Cerebellar cortex (tissue), 1 donor: Measurements from ENCODE around the gene FPR3.
"Not testable (repeated sequence)": the region's sequence is repeated elsewhere in the genome, so short reads cannot be mapped to it uniquely, and the experiment has no call there.

ENCODE experiments used
- DNase-seq: peaks from one replicate; pipeline ENCODE4 v3.0.0-alpha.2; 2015; ENCODE audit warnings: low spot score

The FPR3 gene, protein sequence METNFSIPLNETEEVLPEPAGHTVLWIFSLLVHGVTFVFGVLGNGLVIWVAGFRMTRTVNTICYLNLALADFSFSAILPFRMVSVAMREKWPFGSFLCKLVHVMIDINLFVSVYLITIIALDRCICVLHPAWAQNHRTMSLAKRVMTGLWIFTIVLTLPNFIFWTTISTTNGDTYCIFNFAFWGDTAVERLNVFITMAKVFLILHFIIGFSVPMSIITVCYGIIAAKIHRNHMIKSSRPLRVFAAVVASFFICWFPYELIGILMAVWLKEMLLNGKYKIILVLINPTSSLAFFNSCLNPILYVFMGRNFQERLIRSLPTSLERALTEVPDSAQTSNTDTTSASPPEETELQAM

DNA sequence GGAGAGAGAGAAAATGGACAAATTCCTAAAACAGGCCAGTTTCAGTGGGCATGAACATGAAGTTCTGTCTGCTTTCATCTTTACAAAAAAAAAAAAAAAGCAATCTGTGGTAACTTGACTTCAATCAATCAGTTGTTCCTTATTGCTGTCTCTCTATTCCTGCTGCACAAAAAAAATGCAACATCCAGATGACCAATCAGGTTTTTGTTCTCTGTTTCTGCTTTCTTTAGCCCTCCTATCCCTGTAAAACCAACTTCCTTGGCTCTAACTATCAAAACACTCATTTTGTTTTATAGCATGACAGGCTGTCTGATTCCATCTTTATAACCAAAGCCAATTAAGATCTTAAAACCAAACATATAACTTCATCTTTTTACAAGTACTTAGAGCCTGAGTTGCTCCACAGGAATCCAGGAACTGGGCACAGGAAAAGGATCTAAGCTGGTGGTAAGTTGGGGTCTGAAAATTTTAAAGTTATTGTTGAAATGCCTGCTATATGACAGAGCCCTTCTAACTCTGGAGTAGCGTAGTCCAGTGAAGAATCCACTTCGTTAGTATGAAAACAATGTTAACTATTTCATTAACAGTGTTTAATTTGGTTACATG is at the start of gene FPR3:
Gene FPR3, plus strand, starts transcription at position 273 of the 606 bp plus-strand sequence. CDS start 28,592 bp downstream, outside the sequence.
- DNase-seq, result no peak

DNA sequence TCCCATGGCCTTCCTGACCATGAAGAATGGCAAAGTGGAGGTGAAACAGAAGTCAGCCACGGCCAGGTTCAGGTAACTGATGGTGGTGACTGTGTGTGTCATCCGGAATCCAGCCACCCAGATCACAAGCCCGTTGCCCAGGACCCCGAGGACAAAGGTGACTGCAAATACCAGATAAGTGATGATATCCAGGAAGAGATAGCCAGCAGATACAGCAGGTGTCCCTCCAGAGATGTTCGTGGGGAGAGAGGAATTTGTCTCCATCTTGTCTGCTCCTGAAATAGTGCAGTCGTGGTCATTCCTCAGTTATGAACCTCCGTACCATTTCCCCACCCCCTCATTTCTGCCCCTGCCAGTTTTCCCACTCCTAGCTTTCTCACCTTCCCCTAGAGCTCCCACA is 48.2 kb upstream of the FPR3 start:
- DNase-seq, result no peak

DNA sequence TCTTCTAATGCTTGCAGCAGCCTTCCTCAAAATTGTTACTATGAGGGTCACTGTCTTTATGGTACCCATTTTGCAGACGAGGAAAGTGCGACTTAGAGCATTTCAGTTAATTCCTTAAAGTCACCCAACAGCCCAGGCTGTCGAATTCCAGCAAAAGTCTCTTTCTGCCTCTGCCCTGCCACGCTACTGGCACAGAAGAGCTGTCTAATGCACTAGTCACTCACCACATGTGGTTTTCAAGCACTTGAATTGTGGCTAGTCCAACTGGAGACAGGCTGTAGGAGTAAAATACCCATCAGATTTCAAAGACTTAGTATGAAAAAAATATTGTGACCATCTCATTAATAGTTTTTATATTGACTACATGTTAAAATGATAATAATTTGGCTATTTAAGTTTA is 45.0 kb upstream of the FPR3 start:
- DNase-seq, result no peak

DNA sequence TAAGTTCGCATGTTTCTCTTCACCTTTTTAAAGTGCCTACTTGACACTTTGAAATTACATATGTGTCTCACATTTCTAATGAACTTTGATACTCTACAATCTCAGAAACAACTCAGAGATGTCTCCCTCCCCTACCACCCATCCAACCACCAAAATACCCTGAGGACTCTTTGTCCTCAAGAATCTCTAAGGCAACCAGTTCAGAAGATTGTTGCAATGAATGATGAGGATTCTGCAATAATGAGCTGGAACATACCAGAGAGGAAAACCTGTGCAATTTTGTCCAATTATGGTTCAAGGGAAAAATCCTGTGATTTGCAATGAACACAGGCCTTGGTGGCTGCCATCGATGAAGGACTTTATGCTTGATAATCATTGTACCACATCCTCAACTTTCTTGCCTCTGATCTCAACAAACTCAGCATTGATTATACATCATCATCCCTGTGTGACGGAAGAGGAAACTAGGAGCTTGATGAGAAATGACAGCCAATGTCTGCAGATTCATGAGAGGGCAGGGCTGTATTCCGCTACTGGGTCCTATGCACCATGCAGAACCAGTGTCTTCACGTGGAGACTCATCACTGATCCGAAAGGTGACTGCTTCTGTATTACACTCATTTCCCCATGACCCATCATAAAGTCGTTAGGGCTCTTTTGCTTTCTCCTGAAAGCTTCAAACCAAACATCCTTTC is 44.4 kb upstream of the FPR3 start:
- DNase-seq, result no peak

DNA sequence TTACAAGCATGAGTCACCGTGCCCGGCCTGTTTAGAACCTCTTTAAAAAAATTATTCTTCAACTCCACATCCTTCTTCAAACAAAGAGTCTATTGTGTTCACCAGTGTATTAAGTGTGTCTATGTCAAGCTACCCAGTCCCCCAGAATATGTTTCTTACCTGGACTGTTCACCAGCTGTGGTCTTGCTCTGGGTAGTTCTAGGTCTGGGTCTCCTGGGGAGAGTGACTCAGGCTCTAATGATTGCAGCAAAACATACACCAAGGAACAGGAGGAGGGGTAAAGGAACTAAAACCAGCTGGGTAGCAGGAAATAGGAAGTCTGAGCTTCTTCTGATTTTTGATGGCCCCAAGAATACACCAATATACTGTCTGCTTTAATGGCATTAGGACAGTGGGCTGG is 43.3 kb upstream of the FPR3 start, which contains the start of gene FPR1:
Gene FPR1, minus strand, starts transcription at position 224 of the 400 bp plus-strand sequence. CDS start 4,884 bp downstream, outside the sequence.
- DNase-seq, result no peak

DNA sequence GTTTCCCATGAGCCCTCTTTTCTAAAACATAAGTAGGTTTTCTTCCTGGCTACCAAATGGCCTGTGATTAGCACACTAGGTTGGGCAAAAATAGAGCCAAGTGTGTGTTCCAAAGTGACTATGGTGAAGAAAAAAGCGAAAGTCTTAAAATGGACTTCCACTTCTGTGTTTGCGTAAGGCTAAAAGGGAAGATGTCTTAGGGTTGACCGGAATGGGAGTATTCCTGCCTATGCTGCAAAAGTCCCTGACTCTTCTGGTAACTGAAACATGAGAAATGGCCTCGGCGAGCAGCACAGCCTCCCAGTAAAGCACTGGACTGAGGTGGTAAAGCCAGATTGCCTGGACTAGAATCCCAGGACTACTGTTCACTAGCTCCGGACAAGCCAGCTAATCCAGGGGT is 40.8 kb upstream of the FPR3 start:
- no peak for DNase-seq

DNA sequence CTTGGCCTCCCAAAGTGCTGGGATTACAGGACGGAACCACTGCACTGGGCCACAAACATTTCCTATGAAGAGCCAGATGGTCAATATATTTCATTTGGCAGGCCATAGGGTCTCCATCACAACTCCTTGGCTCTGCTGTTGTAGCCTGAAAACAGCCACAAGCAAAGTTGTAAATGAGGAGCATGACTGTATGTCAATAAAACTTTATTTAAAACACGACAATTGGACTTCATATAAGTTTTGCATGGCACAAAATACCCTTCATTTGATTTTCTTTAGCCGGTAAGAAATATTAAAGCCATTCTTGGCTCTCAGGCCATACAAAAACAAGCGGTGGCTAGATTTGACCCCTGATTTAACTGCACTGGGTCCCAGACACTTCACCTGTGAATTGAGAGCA is 40.2 kb upstream of the FPR3 start:
- DNase-seq, result no peak

DNA sequence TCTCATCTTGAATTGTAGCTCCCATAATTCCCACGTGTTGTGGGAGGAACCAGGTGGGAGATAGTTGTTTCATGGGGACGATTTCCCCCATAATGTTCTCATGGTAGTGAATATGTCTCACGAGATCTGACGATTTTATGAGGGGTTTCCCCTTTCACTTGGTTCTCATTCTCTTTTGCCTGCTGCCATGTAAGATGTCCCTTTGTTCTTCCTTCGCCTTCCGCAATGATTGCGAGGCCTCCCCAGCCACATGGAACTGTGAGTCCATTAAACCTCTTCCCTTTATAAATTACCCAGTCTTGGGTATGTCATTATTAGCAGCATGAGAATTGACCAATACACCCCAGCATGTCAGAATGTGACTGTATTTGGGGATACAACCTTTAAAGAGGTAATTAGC is 39.4 kb upstream of the FPR3 start:
- DNase-seq, result no peak

DNA sequence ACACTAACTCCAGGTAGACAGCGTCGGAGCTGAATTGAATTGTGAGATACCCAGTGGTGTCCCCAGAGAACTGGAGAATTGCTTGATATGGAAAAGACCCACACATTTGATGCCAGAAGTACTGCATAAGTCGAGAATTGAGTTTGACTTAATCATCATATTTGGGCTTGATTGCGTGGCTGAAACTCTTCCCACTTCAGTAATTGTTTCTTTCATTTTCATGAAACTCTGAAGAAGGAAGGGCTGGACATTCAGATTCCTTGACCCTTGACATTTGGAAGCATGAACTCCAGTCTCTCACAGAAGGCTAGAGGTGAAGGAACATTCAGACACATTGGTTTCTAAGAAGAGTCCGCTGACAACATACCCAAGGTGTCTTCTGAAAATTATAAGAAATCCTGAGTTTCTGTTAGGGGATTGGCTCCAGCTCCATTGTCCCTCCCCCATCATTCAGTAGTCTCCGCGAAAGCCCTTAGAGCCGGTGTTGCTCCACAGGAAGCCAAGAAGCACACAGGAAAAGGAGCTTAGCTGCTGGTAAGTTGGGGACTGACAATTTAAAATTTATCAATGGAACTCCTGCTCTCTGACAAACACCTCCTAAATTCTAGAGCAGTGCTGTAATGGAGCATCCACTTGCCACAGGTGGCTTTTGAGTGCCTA is 34.1 kb upstream of the FPR3 start, which contains the start of gene FPR2:
Gene FPR2, plus strand, starts transcription at position 484 of the 660 bp plus-strand sequence. CDS start 7,479 bp downstream, outside the sequence.
- DNase-seq, result no peak

DNA sequence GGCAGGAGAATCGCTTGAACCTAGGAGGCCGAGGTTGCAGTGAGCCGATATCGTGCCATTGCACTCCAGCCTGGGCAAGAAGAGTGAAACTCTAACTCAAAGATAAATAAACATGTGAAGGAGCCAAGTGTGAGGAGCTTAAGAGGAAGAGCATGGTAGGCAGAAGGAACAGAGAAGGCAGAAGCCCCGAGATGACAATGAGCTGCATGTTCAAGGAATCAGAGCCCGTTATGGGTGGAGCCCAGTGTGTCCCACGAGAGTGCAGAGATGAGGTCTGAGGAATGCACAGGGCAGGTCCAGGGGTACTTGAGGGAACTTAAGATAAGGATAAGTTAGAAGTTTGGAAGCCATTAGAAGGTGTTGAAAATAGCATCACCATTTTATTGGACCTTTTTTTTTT is 33.3 kb upstream of the FPR3 start:
- DNase-seq, result no peak

DNA sequence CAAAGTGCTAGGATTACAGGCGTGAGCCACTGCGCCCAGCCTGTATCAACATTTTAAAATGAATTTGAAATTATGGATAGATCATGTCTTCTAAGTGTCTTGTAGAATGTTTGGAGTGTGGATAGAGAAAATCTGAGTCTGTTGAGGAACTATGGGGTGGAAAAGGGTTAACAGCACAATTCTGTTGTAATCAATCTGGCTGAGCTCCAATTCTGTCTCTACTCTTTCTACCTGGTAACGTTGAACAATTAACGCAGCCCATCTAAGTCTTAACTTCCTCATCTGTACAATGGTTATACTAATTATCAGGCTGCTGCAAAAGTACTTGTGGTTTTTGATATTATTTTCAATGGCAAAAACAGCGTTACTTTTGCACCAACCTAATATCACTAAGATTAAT is 29.9 kb upstream of the FPR3 start:
- no peak for DNase-seq

DNA sequence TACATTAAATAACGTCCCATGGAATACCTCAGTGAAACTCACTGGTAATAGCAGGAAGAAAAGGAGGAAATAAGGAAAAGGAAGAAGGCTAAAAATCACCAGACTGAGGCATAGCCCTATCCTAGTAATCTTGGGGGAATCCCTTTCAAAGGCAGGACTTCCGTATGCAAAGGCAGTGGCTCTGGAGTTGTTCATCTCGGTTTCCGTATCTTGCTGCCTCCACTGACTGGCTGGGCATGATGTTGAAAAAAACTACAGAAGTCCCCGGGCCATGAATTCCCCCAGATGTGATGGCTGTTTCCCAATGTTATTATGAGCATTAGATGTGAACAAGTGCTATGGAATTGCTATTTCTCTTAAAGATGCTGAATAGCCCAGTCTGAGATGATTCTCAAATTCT is 28.5 kb upstream of the FPR3 start:
- DNase-seq, result no peak

DNA sequence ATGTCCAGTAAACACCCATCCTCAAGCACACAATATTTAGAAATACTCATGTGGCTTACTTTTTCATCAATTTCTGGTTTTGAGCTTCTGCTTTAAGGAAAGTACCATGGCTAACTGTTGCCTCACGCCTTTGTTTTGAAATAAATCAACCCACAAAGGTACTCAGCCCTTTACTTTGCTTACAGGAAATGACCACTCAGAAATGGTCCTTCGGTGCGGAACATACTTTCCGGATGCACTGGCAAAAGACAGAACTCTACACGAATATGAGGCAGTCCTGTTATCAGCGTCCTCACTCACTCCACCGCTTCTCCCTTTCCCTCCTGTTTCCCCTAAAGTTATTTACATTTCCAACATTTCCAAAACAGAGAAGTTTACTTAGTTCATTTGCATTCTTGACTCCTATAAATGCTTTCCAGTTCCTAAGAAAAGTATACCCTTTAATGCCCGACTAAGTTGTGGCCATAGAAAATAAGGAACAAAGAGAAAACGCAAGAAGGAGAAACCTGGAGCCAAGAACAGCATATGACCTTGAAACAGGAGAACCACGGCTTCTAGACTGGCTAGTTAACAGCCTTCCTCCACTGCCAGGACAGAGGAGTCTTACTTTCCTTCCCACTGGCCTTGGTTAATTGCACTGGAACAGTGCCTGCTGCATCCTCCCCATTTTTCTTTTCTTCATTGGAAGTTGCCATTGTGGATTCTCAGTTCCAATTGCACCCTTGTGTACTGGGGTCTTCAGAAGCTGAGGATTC is 23.4 kb upstream of the FPR3 start:
- DNase-seq, result no peak

DNA sequence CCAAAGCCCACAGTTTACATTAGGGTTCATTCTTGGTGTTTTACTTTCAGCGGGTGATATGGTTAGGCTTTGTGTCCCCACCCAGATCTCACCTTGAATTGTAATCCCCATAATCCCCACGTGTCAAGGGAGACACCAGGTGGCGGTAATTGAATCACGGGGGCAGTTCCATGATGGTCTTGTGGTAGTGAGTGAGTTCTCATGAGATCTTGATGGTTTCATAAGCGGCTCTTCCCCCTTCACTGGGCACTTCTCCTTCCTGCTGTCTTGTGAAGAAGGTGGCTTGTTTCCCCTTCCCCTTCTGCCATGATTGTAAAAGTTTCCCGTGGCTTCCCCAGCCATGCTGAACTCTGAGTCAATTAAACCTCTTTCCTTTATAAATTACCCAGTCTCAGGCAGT is 22.0 kb upstream of the FPR3 start:
- DNase-seq, result no peak

DNA sequence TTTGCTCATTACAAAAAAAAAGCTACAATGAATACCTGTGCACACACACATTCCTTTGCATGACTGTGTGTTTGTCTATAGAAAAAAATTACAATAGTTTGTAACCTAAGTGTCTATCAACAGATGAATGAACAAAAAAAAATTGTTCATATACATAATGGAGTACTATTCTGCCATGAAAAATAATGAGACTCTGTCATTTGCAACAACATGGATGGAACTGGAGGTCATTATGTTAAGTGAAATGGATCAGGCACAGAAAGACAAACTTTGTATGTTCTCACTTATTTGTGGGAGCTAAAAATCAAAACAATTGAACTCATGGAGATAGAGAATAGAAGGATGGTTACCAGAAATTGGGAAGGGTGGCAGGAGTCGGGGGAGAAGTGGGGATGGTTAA is 18.4 kb upstream of the FPR3 start:
- not testable (repeated sequence) for DNase-seq

DNA sequence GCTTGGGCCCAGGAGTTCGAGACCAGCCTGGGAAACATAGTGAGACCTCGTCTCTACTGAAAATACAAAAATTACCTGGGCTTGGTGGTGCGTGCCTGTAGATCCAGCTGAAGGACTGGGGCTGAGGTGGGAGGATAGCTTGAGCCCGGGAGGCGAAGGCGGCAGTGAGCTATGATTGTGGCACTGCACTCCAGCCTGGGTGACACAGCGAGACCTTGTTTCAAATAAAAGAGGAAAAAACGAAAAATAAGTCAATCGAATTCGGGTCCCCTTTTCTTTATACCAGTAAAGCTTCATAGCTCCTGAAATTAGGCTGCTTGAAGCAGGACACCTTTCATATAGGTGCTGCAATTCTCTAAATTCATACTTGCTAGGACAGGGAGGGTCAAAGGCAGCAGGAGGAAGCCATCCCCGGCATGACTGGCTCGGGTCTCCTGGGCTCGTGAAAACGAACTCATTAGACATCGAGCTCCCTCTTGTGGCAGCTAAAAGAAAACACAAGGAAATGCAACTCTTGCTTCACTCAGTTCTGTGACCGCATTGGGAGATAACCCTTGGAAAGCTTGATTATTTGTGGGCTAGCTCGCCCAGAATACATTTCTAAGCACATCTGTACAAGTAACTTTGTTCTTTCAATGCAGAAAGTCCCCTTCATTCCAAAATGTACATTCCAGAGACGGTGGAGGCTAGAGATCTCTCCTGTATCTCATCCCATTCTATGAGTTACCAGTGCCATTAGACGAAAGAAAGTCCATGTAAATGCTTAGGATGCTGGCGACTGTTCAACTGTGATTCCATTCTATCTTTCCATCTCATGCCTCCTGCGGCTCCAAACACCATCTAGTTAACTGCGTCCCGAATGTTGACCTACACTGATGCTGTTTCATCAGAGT is 17.1 kb upstream of the FPR3 start:
- peak; percentile 89 for DNase-seq

DNA sequence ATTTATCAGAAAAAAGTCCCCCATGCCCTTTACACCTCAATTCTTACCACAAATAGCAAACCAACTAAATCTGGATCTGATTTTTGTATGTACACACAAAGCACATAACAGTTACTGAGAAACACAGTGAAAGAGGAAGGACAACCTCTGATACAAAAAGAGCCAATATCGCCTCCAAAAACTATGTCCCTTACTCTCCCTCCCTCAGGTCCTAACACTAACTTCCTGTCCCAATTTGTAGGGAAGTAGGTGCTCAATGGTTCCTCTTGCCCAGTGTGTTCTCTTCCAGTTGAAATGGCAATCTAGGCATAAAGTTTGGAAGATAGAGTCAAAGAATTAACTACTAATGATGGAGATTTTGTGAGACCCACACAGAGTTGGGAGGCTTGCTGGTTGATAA is 15.8 kb upstream of the FPR3 start:
- DNase-seq, result no peak

DNA sequence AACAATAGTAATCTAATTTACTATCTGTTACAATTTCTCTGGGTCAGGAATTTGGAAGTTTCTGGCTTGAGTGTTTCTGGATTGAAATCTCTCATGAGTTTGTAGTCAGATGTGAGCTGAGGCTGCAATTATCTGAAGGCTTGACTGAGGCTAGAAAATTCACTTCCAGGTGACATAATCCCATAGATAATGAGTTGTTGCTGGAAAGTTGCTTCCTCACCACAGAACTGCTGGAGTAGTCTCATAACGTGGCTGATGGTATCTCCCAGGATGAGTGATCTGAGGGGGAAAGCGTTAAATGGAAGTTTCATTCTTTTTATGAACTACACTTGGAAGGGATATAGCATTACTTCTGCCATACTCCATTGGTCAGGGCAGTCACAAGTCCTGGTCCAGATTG is 15.3 kb upstream of the FPR3 start:
- DNase-seq, result no peak

DNA sequence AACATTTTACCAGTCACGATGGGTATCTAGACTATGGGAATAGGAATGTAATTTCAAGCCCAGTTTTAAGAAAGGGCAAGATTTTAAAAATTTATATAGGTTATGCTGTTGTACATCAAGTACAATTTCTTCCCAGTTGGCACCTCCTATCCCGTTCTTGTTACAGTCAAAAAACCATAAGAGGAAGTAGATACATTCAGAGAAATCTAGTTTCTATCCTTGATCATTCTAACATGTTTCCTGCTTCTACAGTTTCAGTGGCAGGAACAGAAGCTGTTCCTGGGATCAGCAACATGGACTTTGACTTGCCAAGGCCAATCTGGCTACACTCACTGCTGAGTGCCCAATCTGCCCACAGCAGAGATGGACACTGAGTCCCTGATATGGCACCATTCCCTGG is 14.7 kb upstream of the FPR3 start:
- no peak for DNase-seq

DNA sequence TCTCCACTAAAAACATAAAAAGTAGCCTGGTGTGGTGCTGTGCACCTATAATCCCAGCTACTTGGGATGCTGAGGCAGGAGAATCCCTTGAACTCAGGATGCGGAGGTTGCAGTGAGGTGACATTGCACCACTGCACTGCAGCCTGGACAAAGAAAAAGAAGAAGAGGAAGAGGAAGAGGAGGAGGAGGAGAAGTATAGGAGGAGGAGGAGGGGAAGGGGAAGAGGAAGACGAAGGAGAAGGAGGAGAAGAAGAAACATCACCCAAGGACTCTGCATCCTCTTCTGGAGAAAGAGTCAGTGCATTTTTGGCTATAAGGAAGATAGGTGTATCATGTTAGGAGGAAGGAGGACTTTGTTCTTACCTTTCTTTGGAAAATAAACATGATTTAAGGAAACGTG is 13.0 kb upstream of the FPR3 start:
- DNase-seq, result no peak

DNA sequence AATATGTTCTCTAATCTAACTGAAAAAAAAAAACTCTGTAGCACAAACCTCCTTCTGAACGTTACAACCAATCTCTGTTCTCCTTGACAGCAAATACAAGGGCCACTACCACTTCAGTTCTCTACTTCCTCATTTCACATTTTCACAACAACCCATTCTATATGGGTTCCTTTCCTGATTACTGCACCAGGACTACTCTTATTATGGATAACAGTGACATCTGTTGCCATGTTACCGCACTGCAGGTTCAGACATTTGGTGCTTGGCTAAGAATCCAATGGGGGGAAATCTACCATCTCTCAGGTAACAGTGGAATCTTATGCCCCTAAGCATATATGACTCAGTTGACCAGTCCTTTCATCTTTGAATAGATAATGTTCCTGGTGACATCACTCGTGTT is 11.6 kb upstream of the FPR3 start:
- peak; percentile 6 for DNase-seq
